GM12878 (cell line): ENCODE results near the gene PRUNE1. TPM values are rescaled to one million over a fixed set of nuclear protein-coding genes. Genes with fewer than 3 reads are reported as not detected.

Source experiments
- BACH1 ChIP-seq: fragments of 450-650 bp; IDR thresholded peaks from 2 replicates; pipeline ENCODE4 v1.6.1; 2017; ENCODE audit warnings: mild to moderate bottlenecking, borderline replicate concordance
- CREM ChIP-seq: IDR thresholded peaks from 2 replicates; pipeline ENCODE4 v1.6.1; 2014; ENCODE audit warnings: antibody characterized with exemption, low read depth
- CUX1 ChIP-seq: IDR thresholded peaks from 2 replicates; pipeline ENCODE4 v1.6.1; 2012; ENCODE audit warnings: improper control_type of control experiment, low read depth, low read length; ENCODE audit not compliant: insufficient replicate concordance
- HDGF ChIP-seq: fragments of 450-650 bp; IDR thresholded peaks from 2 replicates; pipeline ENCODE4 v1.6.1; 2016; ENCODE audit warnings: antibody characterized with exemption
- IRF4 ChIP-seq: IDR thresholded peaks from 2 replicates; pipeline ENCODE4 v1.6.1; 2011; ENCODE audit warnings: low read depth, low read length
- KAT2A ChIP-seq: conservative IDR thresholded peaks from 2 replicates; pipeline ENCODE4 v1.6.1; 2011; ENCODE audit warnings: low read depth, low read length; ENCODE audit not compliant: control insufficient read depth
- MAX ChIP-seq: IDR thresholded peaks from 2 replicates; pipeline ENCODE4 v1.6.1; 2012; ENCODE audit warnings: low read depth, low read length, improper control_type of control experiment
- MLLT1 ChIP-seq: fragments of 450-650 bp; IDR thresholded peaks from 2 replicates; pipeline ENCODE4 v1.6.1; 2016; ENCODE audit warnings: mild to moderate bottlenecking
- NR2C1 ChIP-seq: fragments of 450-650 bp; IDR thresholded peaks from 2 replicates; pipeline ENCODE4 v1.6.1; 2017; ENCODE audit warnings: antibody characterized with exemption, mild to moderate bottlenecking, moderate library complexity
- PAX5 ChIP-seq: IDR thresholded peaks from 2 replicates; pipeline ENCODE4 v1.6.1; 2011; ENCODE audit warnings: low read depth, low read length, borderline replicate concordance
- RAD21 ChIP-seq: IDR thresholded peaks from 2 replicates; pipeline ENCODE4 v1.6.1; 2011; ENCODE audit warnings: mild to moderate bottlenecking, low read depth, low read length, moderate library complexity; ENCODE audit not compliant: insufficient read depth
- SUZ12 ChIP-seq: fragments of 200-600 bp; sonication (generic); IDR thresholded peaks from one replicate; pipeline ENCODE4 v1.6.1; 2018; ENCODE audit warnings: antibody characterized with exemption, mild to moderate bottlenecking; ENCODE audit not compliant: unreplicated experiment
- TCF12 ChIP-seq: IDR thresholded peaks from 2 replicates; pipeline ENCODE4 v1.6.1; 2011; ENCODE audit warnings: low read depth, mild to moderate bottlenecking, low read length
- YBX1 ChIP-seq: fragments of 450-650 bp; IDR thresholded peaks from 2 replicates; pipeline ENCODE4 v1.6.1; 2016; ENCODE audit warnings: antibody characterized with exemption
- polyA plus RNA-seq, 11 experiments: library from polyadenylated mRNA; depleted of rRNA in 4 of 11; unstranded in 6 of 11; stranded (reverse) in 5 of 11; fragments of >200 nt; fragmentation: Nextera tagmentation in 4 of 11; fragmentation: Illumina TruSeq in 1 of 11; extraction: Ambion mirVana in 4 of 11; extraction: Trizol in 1 of 11; gene quantifications; 1 replicate in 1 of 11; 2 replicates in 10 of 11; pipeline versions ENCODE4 v1.2.1 to v1.2.3, GENCODE V29; 2011 to 2016; ENCODE audit warnings: inconsistent platforms in 2 of 11, missing spikeins in 2 of 11, low read depth in 1 of 11
- total RNA-seq, 4 experiments: library from RNA; depleted of rRNA in 3 of 4; stranded (reverse); fragments of >200 nt in 3 of 4; fragmentation: Illumina TruSeq in 1 of 4; extraction: Trizol in 1 of 4; gene quantifications; 2 replicates each; pipeline versions ENCODE4 v1.2.1 to v1.2.3, GENCODE V29; 2013 to 2021
- TF ChIP-seq, protein P1 (sequence below): IDR thresholded peaks from 2 replicates; pipeline ENCODE4 v1.6.1; 2012; ENCODE audit warnings: low read depth, low read length, improper control_type of control experiment
- TF ChIP-seq, protein P2 (sequence below): fragments of 450-650 bp; formaldehyde crosslinking; IDR thresholded peaks from 2 replicates; pipeline ENCODE4 v1.5.0; 2022; ENCODE audit warnings: mild to moderate bottlenecking, missing genetic modification characterization

The PRUNE1 gene
- total and polyA plus RNA-seq, 10 of the 15 experiments (the other 5 are each of a cell fraction or from before 2014, with no cell fraction given) = 4.7 to 24.5 (median 12.4) TPM

GRCh38 chr1:151070474-151071276 lies 62.4 kb downstream of the PRUNE1 start, which contains the start of gene GABPB2 (continued):
- TF ChIP-seq RAD21 = peak; percentile 29; the same call in 1 of the 2 replicates
- TF ChIP-seq CREM = peak; percentile 97
- TF ChIP-seq IRF4 = peak; percentile 80
- TF ChIP-seq KAT2A = no peak
- TF ChIP-seq HDGF = peak; percentile 67; the same call in 1 of the 2 replicates
- TF ChIP-seq MLLT1 = peak; percentile 96
- TF ChIP-seq TCF12 = peak; percentile 45; the same call in 1 of the 2 replicates
- TF ChIP-seq, protein P1, sequence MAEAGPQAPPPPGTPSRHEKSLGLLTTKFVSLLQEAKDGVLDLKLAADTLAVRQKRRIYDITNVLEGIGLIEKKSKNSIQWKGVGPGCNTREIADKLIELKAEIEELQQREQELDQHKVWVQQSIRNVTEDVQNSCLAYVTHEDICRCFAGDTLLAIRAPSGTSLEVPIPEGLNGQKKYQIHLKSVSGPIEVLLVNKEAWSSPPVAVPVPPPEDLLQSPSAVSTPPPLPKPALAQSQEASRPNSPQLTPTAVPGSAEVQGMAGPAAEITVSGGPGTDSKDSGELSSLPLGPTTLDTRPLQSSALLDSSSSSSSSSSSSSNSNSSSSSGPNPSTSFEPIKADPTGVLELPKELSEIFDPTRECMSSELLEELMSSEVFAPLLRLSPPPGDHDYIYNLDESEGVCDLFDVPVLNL = peak; percentile 82
- 0 out of 2 replicates have a peak, but pooled peaks have one; percentile 49 for TF ChIP-seq MAX
- 0 out of 2 replicates have a peak, but pooled peaks have one; percentile 38 for TF ChIP-seq PAX5
- TF ChIP-seq BACH1 = no peak
- TF ChIP-seq SUZ12 = no peak
- TF ChIP-seq, protein P2, sequence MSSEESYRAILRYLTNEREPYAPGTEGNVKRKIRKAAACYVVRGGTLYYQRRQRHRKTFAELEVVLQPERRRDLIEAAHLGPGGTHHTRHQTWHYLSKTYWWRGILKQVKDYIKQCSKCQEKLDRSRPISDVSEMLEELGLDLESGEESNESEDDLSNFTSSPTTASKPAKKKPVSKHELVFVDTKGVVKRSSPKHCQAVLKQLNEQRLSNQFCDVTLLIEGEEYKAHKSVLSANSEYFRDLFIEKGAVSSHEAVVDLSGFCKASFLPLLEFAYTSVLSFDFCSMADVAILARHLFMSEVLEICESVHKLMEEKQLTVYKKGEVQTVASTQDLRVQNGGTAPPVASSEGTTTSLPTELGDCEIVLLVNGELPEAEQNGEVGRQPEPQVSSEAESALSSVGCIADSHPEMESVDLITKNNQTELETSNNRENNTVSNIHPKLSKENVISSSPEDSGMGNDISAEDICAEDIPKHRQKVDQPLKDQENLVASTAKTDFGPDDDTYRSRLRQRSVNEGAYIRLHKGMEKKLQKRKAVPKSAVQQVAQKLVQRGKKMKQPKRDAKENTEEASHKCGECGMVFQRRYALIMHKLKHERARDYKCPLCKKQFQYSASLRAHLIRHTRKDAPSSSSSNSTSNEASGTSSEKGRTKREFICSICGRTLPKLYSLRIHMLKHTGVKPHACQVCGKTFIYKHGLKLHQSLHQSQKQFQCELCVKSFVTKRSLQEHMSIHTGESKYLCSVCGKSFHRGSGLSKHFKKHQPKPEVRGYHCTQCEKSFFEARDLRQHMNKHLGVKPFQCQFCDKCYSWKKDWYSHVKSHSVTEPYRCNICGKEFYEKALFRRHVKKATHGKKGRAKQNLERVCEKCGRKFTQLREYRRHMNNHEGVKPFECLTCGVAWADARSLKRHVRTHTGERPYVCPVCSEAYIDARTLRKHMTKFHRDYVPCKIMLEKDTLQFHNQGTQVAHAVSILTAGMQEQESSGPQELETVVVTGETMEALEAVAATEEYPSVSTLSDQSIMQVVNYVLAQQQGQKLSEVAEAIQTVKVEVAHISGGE = no peak
- no peak for TF ChIP-seq CUX1
- TF ChIP-seq YBX1 = no peak
- peak; percentile 44 for TF ChIP-seq NR2C1
